PC-9 (cell line): Measurements from ENCODE around the gene COL1A2.

Experiments used
- EZH2 ChIP-seq: fragments of 200-600 bp; sonication (generic); IDR thresholded peaks from 2 replicates; pipeline ENCODE4 v1.8.0; 2017; ENCODE audit warnings: antibody characterized with exemption, low read depth
- TF ChIP-seq, protein P1 (sequence below): fragments of 200-600 bp; sonication (generic); conservative IDR thresholded peaks from 2 replicates; pipeline ENCODE4 v1.6.1; 2017; ENCODE audit warnings: mixed run types, antibody characterized with exemption, mild to moderate bottlenecking, moderate library complexity

DNA sequence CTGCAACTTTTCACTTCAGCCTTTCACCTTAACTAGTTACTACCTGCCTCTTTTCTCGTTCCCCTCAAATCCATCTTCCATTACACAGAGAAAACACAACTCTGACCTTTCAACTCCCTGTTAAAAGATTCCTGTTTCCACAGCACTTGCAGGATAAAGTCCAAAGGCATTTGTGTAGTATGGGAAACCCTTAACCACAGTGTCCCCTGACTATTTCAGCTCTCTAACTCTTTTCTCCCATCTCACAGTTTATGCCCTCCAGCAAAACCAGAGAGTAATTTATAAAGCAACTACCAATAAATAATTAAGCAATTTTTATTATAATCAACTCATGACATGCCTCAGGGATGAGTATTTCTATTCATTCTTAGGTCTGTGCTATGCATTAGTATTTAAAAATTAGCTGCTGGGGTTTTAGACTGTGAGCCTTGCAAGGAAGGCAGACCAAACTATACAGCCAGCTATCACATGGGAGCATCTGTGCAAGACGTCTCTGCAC is 51.0 kb downstream of the COL1A2 start:
- TF ChIP-seq EZH2 = no peak
- TF ChIP-seq, protein P1, sequence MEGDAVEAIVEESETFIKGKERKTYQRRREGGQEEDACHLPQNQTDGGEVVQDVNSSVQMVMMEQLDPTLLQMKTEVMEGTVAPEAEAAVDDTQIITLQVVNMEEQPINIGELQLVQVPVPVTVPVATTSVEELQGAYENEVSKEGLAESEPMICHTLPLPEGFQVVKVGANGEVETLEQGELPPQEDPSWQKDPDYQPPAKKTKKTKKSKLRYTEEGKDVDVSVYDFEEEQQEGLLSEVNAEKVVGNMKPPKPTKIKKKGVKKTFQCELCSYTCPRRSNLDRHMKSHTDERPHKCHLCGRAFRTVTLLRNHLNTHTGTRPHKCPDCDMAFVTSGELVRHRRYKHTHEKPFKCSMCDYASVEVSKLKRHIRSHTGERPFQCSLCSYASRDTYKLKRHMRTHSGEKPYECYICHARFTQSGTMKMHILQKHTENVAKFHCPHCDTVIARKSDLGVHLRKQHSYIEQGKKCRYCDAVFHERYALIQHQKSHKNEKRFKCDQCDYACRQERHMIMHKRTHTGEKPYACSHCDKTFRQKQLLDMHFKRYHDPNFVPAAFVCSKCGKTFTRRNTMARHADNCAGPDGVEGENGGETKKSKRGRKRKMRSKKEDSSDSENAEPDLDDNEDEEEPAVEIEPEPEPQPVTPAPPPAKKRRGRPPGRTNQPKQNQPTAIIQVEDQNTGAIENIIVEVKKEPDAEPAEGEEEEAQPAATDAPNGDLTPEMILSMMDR = no peak
